Spleen (tissue), 7 donors: Measurements from ENCODE around the gene ZNF469.

Experiments used
- POLR2A ChIP-seq, 3 donors: fragments of 450-650 bp; IDR thresholded peaks; one replicate each; pipeline ENCODE4 v1.5.1; 2017; ENCODE audit warnings: antibody characterized with exemption in 3 of 3, mild to moderate bottlenecking in 1 of 3
- TF ChIP-seq, protein P1 (sequence below), 11 experiments: fragments of 200-600 bp in 7 of 11; fragments of 450-650 bp in 4 of 11; sonication (generic) in 4 of 11; IDR thresholded peaks in 8 of 11; conservative IDR thresholded peaks in 3 of 11; 1 replicate in 7 of 11; 2 replicates in 4 of 11; pipeline versions ENCODE4 v1.4.0 to v1.8.0; 2016 to 2021; ENCODE audit warnings: antibody characterized with exemption in 11 of 11, inconsistent platforms in 4 of 11, mild to moderate bottlenecking in 1 of 11
- donor health status: DM: no; HTN: no; CAD: no; lungs with moderate emphysema.
- donor health status: DM: no; HTN: no; CAD: no.
- donor health status: DM: no; HTN: no; CAD: no.

DNA sequence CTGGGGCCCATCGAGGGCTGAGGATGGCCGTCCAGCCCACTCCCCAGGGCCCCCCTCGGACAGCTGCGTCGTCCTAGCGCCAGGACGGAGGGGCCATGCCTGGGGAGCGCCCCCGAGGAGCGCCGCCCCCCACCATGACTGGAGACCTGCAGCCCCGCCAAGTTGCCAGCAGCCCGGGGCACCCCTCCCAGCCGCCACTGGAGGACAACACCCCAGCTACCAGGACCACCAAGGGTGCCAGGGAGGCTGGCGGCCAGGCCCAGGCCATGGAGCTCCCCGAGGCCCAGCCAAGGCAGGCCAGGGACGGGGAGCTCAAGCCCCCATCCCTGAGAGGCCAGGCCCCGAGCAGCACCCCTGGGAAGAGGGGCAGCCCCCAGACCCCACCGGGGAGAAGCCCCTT, 44.6 kb downstream of the ZNF469 start:
- TF ChIP-seq, protein P1, sequence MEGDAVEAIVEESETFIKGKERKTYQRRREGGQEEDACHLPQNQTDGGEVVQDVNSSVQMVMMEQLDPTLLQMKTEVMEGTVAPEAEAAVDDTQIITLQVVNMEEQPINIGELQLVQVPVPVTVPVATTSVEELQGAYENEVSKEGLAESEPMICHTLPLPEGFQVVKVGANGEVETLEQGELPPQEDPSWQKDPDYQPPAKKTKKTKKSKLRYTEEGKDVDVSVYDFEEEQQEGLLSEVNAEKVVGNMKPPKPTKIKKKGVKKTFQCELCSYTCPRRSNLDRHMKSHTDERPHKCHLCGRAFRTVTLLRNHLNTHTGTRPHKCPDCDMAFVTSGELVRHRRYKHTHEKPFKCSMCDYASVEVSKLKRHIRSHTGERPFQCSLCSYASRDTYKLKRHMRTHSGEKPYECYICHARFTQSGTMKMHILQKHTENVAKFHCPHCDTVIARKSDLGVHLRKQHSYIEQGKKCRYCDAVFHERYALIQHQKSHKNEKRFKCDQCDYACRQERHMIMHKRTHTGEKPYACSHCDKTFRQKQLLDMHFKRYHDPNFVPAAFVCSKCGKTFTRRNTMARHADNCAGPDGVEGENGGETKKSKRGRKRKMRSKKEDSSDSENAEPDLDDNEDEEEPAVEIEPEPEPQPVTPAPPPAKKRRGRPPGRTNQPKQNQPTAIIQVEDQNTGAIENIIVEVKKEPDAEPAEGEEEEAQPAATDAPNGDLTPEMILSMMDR (IDR thresholded peaks at IDR 0.05 in 8 of 11, conservative IDR thresholded peaks at IDR 0.05 in 3 of 11): no peak
- TF ChIP-seq POLR2A (IDR thresholded peaks at IDR 0.05): no peak
